AG04450 (cell line): Measurements from ENCODE around the gene MYL5. TPM values are rescaled to one million over a fixed set of nuclear protein-coding genes. Genes with fewer than 3 reads are reported as not detected.

Experiments
- CTCF ChIA-PET: fragments of 300-600, 350-600 bp; formaldehyde crosslinking; extraction: SDS; loops from one replicate; lab custom pipeline; 2022; ENCODE audit warnings: antibody characterized with exemption, inconsistent platforms; lab: Charles Lee
- POLR2A ChIA-PET: fragments of 350-600 bp; formaldehyde crosslinking; extraction: SDS; loops from one replicate; lab custom pipeline; 2021; ENCODE audit warnings: antibody characterized with exemption, inconsistent platforms; lab: Yijun Ruan, JAX
- DNase-seq: peaks from one replicate; pipeline ENCODE4 v3.0.0-alpha.2; 2011; ENCODE audit warnings: low read depth, low spot score
- H3K27ac ChIP-seq: one replicate; pipeline ENCODE4 v1.5.1; 2012; ENCODE audit warnings: low read depth, low read length, control low read depth
- H3K27me3 ChIP-seq: one replicate; pipeline ENCODE4 v1.6.0; 2012; ENCODE audit warnings: low read length; ENCODE audit not compliant: control insufficient read depth, insufficient read depth
- H3K4me3 ChIP-seq: 2 replicates; pipeline ENCODE4 v1.5.1; 2011; ENCODE audit warnings: mild to moderate bottlenecking, low read depth, low read length, control low read depth
- H3K9me3 ChIP-seq: 2 replicates; pipeline ENCODE4 v1.5.1; 2012; ENCODE audit warnings: low read length; ENCODE audit not compliant: control insufficient read depth, insufficient read depth
- CTCF ChIP-seq: IDR thresholded peaks from 2 replicates; pipeline ENCODE4 v1.5.1; 2011; ENCODE audit warnings: low read depth, low read length, control low read depth, inconsistent platforms
- polyA plus RNA-seq: library from polyadenylated mRNA; depleted of rRNA; stranded (reverse); fragments of >200 nt; gene quantifications from 2 replicates; pipeline ENCODE4 v1.2.3, GENCODE V29; 2011

The MYL5 gene
- polyA plus RNA-seq, 1 experiment = 12.3 TPM

GRCh38 chr4:707929-708630 lies 33.7 kb downstream of the MYL5 start:
- no peaks in the 10 kb centered on the region for H3K27me3 ChIP-seq
- H3K4me3 ChIP-seq = peak overlapping the region; percentile 15
- H3K9me3 ChIP-seq = no peaks in the 10 kb centered on the region; the same call in 1 of the 2 replicates
- ChIA-PET POLR2A (no interaction called here), CTCF (interaction anchor here (1.4 kb wide), 1 partner anchor 34 kb away, joined by 7 read pairs; no protein-coding TSS in a partner anchor)
- no peak for DNase-seq
- TF ChIP-seq CTCF = no peak
- no peak overlapping the region for H3K27ac ChIP-seq

GRCh38 chr4:708631-708933 lies 34.2 kb downstream of the MYL5 start:
- Histone ChIP-seq H3K27ac (no peak overlapping the region), H3K27me3 (no peaks in the 10 kb centered on the region), H3K4me3 (peak overlapping the region; percentile 15), H3K9me3 (no peaks in the 10 kb centered on the region; the same call in 1 of the 2 replicates)
- TF ChIP-seq CTCF = no peak
- CTCF ChIA-PET = no interaction called here
- DNase-seq = no peak
- POLR2A ChIA-PET = no interaction called here

GRCh38 chr4:709348-709747 lies 35.0 kb downstream of the MYL5 start:
- Histone ChIP-seq H3K27me3 (no peaks in the 10 kb centered on the region), H3K4me3 (no peak overlapping the region), H3K27ac (no peak overlapping the region), H3K9me3 (peaks cover 4% of the 10 kb centered on the region; the same call in 1 of the 2 replicates)
- POLR2A ChIA-PET = no interaction called here
- TF ChIP-seq CTCF = no peak
- CTCF ChIA-PET = no interaction called here
- DNase-seq = no peak

- no peak for DNase-seq
- no peak for TF ChIP-seq CTCF
- CTCF ChIA-PET = no interaction called here
- Histone ChIP-seq H3K4me3 (no peak overlapping the region), H3K9me3 (peaks cover 7% of the 10 kb centered on the region; the same call in 1 of the 2 replicates), H3K27me3 (no peaks in the 10 kb centered on the region), H3K27ac (no peak overlapping the region)
- POLR2A ChIA-PET = no interaction called here
These were observed 35.8 kb downstream of the MYL5 start for GRCh38 chr4:710116-710515.

DNA sequence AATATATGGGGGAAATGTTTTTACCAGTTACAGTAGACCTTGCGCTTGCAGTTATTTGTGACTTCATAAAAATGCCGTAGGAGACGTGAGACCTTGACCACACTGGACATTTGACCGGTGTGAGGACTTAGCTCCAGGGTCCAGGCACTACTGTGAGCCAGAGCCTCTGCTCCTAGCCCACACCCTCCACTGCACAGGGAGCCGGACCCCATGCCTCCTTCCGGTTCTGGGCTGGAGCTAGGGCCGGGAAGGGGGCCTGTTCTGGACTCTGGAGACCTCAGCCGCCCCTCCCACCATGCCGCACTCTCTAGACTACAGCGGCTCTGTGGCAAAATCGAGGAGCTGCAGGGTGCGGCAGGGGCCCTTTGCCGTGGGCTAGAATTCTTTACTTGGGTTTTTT lies 36.6 kb downstream of the MYL5 start:
- TF ChIP-seq CTCF = no peak
- no peak for DNase-seq
- Histone ChIP-seq H3K4me3 (no peak overlapping the region), H3K27me3 (no peaks in the 10 kb centered on the region), H3K9me3 (peaks cover 7% of the 10 kb centered on the region; the same call in 1 of the 2 replicates), H3K27ac (no peak overlapping the region)
- POLR2A ChIA-PET = no interaction called here
- CTCF ChIA-PET = no interaction called here
